ENCODE results near the gene PCMT1.
"Not testable (repeated sequence)": the region's sequence is repeated elsewhere in the genome, so short reads cannot be mapped to it uniquely, and the experiment has no call there.

PCMT1 gene

DNA sequence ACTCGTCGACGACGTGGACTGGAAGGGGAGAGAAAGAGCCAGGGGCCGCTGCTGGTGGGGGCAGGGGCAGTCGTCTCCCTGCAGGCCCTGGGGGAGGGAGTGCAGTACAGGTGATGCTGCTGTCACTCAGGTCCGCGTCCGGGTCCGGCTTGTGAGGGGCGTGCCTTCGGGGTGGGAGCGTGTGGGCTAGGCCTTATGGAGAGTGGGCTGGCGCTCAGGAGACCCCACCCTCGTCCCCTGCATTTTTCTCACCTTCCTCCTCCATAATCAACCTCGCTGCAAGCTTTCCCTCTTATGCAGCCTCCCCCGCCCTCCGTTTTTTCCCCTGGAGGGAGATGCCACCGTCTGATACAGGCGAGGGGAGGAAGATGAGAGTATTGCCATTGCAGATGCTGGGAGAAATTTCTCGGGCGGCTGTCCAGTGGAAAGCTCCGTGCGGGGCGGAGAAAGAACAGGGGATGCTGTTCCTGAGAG, 632 bp downstream of the PCMT1 start:
- peak; percentile 71 for DNase-seq (ENCODE audit: low read depth)

DNA sequence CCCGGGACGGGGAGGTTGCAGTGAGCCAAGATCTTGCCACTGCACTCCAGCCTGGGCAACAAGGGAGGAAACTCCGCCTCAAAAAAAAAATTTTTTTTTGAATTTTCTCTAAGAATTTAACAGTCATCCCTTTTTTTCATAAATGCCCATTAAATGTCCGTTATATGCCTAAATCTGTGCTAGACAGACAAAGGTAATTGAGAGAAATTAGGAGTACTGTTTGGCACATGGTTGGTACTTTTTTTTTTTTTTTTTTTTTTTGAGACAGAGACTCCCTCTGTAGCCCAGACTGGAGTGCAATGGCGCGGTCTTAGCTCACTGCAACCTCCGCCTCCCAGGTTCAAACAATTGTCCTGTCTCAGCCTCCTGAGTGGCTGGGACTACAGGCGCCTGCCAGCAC, 1.7 kb downstream of the PCMT1 start:
- no peak for DNase-seq (ENCODE audit: low read depth)

DNA sequence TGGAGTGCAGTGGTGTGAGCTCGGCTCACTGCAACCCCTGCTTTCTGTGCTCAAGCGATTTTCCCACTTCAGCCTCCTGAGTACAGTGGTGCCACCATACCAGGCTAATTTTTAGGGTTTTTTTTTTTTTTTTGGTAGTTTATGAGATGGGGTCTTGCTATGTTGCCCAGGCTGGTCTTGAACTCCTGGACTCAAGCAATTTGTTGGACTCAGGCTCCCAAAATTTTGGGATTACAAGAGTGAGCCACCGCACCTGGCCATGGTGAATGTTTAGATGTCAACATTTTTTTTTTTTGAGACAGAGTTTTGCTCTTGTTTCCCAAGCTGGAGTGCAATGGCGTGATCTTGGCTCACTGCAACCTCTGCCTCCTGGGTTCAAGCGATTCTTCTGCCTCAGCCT, 2.4 kb downstream of the PCMT1 start:
- DNase-seq (ENCODE audit: low read depth) = not testable (repeated sequence)

DNA sequence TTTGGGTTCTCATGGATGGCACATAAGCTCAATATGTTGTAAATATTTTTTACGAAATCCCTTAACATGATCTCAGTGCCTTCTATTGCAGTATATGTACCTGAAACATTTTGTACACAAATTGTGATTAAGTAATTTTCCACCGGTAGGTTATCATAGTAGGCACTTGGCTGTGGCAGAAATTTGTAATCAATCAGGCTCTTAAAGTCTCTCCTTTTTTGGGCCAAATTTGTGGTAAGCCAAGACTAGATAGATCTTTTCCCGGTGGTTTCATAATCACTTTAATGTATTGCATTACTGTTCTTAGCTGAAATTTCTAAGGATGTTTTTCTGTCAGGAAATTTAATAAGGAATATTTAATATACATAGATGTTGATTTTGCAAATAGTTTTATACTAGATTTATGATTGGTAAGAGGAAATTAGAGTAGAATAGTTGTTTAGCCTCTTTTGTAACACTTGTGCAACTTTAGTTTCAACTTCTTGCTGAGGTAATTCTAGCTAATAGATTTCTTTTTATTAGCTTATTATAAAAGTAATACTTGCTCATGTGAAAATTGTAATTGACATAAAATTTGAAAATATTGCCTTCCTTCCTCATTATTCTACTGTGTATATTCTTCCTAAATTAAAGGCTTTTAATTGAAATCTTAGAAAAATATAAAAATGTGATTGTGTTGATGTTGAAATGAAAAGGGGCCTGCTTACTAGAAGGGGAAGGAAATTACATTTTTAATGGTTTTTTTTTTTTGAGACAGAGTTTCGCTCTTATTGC, 3.2 kb downstream of the PCMT1 start:
- no peak for DNase-seq (ENCODE audit: low read depth)

DNA sequence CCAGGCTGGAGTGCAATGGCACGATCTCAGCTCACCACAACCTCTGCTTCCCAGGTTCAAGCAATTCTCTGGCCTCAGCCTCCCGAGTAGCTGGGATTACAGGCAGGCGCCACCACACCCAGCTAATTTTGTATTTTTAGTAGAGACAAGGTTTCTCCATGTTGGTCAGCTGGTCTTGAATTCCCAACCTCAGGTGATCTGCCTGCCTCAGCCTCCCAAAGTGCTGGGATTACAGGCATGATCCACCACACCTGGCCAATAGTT, 3.8 kb downstream of the PCMT1 start:
- DNase-seq (ENCODE audit: low read depth) = not testable (repeated sequence)

DNA sequence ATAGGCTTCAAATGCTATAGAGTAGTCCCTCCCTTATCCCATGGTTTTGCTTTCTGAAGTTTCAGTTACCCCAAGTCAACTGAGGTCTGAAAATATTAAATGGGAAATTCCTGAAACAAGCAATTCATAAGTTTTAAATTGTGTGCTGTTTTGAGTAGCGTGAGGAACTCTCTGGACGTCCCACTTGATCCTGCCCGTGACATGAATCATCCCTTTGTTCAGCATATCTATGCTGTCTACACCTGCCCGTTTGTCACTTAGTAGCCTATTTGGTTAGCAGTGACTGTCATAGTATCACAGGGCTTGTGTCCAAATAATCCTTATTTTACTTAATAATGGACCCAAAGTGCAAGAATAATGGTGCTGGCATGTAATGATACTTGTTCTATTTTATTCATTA, 5.0 kb downstream of the PCMT1 start:
- DNase-seq (ENCODE audit: low read depth) = no peak

DNA sequence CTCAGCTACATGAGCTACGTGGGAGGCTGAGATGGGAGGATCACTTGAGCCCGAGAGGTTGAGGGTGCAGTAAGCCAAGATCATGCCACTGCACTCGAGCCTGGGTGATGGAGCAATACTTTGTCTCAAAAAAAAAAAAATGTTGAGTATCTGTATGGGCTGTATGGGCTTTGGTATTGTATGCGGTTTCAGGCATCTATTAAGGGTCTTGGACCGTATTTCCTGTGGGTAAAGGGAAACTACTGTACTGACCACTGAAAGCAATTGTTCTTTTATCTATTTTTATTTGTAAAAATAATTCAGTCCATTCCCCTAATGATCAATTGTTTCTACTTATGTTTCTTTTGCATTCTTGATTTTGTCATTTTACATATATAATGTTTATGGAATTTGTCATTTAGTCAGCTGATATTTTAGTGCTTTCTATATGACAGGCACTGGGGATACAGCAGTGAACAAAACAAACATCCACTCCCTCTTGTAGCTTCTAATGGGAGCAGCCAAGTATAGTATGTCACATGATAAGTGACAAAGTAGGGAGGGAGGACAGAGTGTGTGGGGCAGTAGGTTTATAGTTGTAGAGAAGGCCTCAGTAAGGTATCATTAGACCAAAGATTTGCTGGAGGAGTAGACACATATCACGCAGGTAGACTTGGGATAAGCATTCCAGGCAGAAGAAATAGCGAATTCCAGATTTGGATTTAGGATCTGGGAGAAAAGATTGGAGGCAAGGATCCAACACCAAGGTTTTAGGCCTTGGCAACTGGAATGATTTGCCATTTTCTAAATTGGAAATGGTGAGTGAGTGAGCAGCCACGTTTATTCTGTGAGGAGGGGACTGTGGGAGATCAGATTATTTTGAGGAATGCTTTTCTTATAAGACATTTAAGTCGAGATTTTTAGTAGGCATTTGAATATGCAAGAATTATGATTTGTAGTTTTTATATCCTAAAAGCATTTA, 6.0 kb downstream of the PCMT1 start:
- no peak for DNase-seq (ENCODE audit: low read depth)

DNA sequence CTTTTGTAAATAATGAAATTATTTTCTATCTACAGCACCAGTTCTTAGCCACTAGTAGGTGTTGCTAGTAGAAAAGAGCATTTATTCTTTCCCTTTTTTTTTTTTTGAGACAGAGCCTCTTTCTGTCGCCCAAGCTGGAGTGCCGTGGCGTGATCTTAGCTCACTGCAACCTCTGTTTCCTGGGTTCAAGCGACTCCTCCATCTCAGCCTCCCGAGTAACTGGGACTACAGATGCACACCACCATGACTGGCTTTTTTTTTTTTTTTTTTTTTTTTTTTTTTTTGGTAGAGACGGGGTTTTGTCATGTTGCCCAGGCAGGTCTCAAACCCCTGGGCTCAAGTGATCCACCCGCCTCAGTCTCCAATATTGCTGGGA, 6.7 kb downstream of the PCMT1 start:
- no peak for DNase-seq (ENCODE audit: low read depth)

DNA sequence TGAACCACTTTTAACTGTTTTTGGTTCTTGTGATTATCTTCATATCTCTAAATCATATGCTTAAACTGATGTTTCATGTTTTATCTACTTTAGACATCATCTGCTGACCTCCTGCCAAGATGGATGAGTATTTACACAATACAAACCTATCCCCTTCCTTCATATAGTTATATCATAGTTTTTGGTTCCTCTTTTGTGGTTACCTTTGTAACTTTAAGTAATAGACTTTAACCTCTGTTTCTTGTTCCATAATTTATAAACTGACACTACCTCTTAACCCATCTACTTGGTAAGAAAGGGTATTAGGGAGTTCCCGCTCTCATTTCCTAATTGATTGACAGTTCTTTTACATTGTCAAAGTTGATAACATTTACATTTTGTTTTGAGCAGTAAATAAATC, 11.9 kb downstream of the PCMT1 start:
- no peak for DNase-seq (ENCODE audit: low read depth)

DNA sequence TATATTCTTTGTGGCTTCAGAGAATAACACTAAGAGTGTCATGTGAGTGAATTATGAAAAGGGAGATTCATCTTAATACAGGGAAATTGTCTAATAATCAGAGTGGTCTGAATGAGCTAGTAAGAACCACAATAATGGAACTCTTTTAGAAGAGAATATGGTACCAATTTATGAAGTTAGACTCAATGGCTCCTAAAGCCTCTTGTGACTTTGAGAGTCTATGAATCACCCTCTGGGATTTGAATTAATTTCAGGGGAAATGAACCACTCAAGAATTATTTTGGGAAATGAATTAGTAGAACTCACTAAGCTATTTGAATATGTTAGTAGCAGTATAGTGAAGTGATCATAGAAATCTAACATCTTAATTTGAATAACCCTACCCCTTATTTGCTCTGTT, 14.3 kb downstream of the PCMT1 start:
- no peak for DNase-seq (ENCODE audit: low read depth)

DNA sequence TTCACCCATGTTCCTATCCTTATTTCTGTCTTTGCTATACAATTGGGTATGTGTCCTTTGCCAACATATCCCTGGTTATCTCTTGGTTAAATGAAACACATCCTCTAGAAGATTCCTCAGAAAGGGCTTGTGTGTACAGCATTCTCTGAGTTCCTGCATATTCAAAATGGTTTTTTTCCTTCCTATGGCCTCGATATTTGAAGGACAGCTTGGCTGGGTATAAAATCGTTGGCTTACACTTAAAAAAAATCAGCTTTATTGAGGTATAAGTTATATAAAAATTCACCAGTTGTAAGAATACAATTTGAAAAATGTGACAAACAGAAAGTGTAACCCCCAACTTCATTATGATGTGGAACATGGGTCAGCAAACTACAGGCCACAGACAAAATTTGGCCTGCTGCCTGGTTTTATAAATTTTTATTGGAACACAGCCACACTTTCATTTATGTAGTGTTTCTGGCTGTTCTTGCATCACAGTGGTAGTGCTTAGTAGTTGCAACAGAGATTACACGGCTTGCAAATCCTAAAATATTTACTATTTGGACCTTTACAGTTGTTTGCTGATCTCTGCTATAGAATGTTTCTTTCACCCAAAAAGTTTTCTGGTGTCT, 16.7 kb downstream of the PCMT1 start:
- DNase-seq (ENCODE audit: low read depth) = peak; percentile 70

DNA sequence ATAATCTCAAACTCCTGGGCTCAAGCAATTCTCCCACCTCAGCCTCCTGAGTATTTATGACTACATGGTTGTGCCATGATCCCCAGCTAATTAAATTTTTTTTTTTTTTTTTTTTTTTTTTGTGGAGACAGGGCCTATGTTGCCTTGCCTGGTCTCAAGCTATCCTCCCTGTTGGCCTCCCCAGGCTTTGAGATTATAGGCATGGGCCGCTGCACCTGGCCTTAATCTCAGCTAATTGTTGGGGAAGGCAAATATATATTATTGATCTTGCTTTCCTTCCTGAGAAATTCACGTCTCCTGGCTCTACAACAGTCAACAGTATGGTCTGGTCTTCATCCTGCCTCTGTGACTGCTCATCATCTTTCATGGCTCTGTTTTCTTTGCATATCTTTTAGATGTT, 20.1 kb downstream of the PCMT1 start:
- DNase-seq (ENCODE audit: low read depth) = no peak

DNA sequence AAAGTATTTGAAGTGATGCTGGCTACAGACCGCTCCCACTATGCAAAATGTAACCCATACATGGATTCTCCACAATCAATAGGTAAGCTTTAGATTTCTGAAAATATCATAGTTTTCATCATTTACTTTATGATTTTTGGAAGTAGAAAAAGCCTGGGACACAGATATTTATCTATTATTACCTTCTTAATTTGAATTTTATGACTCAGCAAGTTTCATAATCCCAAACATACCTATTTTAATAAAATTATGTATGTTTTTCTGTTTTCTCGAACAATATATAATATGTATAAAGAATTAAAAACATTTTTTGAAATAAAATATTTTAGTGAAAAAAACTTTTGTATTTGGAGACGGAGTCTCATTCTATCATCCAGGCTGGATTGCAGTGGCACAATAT, 21.6 kb downstream of the PCMT1 start:
- no peak for DNase-seq (ENCODE audit: low read depth)

DNA sequence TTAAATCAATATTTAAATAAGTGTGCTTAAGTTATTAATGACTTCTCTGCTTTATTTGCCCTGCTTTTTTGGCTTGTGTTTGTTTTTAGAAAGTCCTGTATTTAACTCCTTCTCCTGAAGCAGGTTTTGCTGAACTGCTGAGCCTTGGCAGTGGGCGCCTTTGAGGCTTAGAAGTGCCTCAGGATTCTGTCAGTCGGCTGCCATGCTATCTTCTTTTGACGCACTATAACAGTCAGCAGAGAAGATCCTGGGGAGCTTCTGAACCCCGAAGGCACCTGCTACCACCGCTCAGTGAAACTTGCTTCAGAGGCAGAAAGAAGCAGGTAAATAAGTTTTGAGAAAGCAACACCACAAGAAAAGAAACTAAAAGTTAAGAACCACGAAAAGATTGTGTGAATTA, 22.4 kb downstream of the PCMT1 start:
- DNase-seq (ENCODE audit: low read depth) = no peak

DNA sequence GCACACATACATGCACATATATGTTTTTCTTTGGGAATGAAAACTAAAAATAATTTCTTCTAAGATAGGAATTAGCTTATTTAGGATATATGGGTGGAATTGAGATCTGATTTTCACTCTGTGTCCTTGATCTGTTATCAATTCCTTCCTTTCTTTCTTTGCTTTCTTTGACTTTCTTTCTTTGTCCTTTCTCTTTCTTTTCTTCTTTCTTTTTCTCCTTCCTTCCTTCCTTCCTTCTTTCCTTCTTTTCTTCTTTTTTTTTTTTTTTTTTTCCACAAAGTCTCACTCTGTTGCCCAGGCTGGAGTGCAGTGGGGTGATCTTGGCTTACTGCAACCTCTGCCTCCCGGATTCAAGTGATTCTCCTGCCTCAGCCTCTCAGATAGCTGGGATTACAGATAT, 28.1 kb downstream of the PCMT1 start:
- no peak for DNase-seq (ENCODE audit: low read depth)

DNA sequence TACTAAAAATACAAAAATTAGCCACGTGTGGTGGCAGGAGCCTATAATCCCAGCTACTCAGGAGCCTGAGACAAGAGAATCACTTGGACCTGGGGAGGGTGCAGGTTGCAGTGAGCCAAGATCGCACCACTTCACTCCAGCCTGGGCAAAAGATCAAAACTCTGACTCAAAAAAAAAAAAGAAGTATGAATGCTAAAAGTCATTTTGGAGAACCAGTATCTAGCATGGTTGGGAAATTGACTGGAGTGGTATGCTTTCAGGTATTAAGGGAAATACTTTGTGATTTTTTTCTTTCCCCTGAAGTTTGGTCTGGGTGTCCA, 30.1 kb downstream of the PCMT1 start:
- DNase-seq (ENCODE audit: low read depth) = no peak

DNA sequence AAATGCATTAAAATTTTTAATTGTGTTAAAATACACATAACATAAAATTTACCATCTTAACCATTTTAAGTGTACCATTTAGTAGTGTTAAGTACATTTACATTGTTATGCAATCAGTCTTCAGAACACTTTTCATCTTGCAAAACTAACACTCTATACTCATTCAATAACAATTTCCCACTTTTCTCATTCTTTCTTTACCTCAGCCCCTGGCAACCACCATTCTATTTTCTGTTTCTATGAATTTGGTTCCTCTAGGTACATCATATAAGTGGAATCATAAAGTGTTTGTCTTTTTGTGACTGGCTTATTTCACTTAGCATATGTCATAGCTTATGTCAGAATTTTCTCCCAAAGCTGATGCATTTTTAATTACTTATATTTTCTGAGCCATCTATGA, 32.2 kb downstream of the PCMT1 start:
- DNase-seq (ENCODE audit: low read depth) = no peak

DNA sequence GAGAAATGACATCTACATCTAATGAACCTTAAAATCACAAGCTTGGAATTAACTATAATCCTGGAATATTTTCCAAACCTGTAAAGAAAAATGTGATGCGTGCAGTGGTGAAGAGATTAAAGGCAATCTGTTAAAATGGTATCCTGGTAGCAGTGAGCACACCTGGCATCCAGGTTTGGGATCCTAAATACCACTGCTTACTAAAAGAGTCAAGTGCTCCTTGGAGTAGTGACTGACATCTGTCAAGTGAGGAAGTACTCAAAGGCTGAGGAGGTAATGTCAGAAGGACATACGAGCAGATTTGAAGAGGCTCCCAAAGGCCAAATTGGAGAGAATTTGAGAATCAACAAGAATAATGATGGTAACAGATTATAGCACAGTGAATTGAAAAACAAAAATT, 32.8 kb downstream of the PCMT1 start:
- DNase-seq (ENCODE audit: low read depth) = no peak

DNA sequence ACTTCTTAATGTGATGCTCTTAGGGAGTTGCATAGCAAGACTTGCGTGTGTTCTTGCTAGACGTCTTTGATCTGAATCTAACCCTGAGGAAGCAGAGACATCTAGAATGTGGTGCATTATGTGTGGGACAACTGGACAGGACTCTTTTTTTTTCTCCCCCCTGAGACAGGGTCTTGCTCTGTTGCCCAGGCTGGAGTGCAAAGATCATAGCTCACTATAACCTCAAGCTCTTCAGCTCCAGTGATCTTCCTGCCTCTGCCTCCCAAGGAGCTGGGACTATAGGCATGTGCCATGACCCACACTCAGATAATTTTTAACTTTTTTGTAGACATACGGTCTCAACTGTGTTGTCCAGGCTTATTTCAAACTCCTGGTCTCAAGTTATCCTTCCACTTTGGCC, 34.0 kb downstream of the PCMT1 start:
- DNase-seq (ENCODE audit: low read depth) = no peak

DNA sequence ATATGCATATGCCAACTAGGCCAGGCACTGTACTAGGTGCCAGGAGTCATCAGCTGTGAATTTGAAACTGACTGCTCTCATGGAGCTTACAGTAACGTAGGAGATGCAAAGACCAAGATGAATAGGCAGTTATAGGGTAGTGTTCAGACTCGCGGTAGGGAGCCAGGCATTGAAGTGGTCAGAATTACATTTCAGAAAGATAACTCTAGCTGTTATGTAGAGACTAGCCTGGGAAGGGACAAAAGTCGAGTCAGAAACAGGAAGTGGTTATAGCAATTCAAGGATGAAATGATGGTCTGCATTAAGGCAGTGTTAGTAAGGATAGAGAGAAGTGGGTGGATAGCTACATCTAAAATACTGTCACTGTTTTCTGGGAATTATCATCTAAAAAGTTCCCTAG, 56.6 kb downstream of the PCMT1 start:
- peak; percentile 16 for DNase-seq (ENCODE audit: low read depth)

DNA sequence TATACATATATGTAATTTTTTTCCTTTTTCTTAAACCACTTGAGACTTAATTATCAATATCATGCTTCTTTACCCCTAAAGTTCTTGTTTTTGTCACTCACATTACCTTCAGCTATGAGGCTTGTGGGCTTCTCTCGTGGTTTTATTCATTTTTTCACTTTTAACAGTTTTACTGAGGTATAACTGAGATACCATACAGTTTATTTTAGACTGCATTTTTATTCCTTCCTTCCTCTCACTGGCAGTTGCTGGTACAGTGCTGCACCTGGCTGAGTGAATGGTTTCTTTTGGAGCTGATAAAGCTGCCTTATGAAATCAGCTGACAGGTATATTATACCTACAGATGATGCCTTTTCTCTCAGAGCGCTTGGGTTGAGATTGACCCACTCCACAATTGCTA, 60.3 kb downstream of the PCMT1 start:
- DNase-seq (ENCODE audit: low read depth) = no peak

DNA sequence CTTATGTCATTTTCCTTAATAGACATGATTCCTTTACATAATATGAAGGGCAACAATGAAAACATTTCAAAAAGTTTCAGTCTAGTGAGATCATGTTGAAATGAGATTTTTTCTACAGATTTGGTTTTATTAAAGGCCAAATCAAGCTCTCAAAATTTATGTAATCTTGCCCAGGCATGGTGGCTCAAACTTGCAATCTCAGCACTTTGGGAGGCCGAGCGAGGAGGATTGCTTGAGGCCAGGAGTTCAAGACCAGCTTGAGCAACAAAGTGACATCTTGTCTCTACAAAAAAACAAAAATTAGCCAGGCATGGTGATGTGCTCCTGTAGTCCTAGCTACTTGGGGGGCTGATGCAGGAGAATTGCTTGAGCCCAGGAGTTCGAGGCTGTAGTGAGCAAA, 63.8 kb downstream of the PCMT1 start:
- no peak for DNase-seq (ENCODE audit: low read depth)

DNA sequence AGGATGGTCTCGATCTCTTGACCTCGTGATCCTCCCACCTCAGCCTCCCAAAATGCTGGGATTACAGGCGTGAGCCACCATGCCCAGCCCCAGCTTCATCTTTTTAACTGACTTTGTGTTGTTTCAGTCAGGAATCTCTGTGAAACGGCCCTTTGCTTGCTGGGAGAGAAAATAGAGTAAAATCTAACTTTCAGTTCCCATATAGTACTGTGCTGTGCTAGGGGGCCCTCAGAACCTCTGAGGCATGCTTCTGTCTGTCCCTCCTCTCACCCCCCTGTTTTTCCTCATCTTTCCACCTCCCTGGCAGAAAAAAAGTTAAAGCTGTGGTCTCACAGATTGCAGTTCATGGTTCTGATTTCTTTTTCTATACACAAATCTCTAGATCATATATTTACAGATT, 66.2 kb downstream of the PCMT1 start:
- no peak for DNase-seq (ENCODE audit: low read depth)

Data from EH (cell line).